Suprapubic skin (tissue), 4 donors: ENCODE measurements around the gene FMNL2. TPM values are rescaled to one million over a fixed set of nuclear protein-coding genes. Genes with fewer than 3 reads are reported as not detected.

Source experiments
- DNase-seq, 2 donors: peaks; one replicate each; pipeline ENCODE4 v3.0.0-alpha.2; 2019; ENCODE audit warnings: low spot score in 2 of 2
- H3K27ac ChIP-seq: fragments of 200-600 bp; sonication (generic); one replicate; pipeline ENCODE4 v1.5.1; 2019
- H3K27me3 ChIP-seq: fragments of 200-600 bp; sonication (generic); one replicate; pipeline ENCODE4 v1.5.1; 2019
- H3K36me3 ChIP-seq: fragments of 200-600 bp; sonication (generic); one replicate; pipeline ENCODE4 v1.5.1; 2019
- H3K4me1 ChIP-seq: fragments of 200-600 bp; sonication (generic); one replicate; pipeline ENCODE4 v1.5.1; 2019
- H3K4me3 ChIP-seq: fragments of 200-600 bp; sonication (generic); one replicate; pipeline ENCODE4 v1.5.1; 2019; ENCODE audit warnings: mild to moderate bottlenecking
- H3K9me3 ChIP-seq: fragments of 200-600 bp; sonication (generic); one replicate; pipeline ENCODE4 v1.5.1; 2019
- CTCF ChIP-seq, 2 donors: fragments of 200-600 bp in 1 of 2; fragments of 450-650 bp in 1 of 2; sonication (generic) in 1 of 2; IDR thresholded peaks; one replicate each; pipeline ENCODE4 v1.5.1; 2016 to 2019; ENCODE audit warnings: antibody characterized with exemption in 2 of 2, mild to moderate bottlenecking in 1 of 2, moderate library complexity in 1 of 2
- EP300 ChIP-seq: sonication (generic); formaldehyde crosslinking; IDR thresholded peaks from one replicate; pipeline ENCODE4 v1.6.1; 2017; ENCODE audit warnings: antibody characterized with exemption
- POLR2A ChIP-seq, 2 donors: fragments of 450-650 bp; IDR thresholded peaks; one replicate each; pipeline ENCODE4 v1.6.1; 2017; ENCODE audit warnings: antibody characterized with exemption in 2 of 2, mild to moderate bottlenecking in 2 of 2, moderate library complexity in 2 of 2
- POLR2AphosphoS5 ChIP-seq, 3 donors: sonication (generic); formaldehyde crosslinking; IDR thresholded peaks; one replicate each; pipeline ENCODE4 v1.6.1; 2017; ENCODE audit warnings: antibody characterized with exemption in 3 of 3
- WGBS: methylation state at CpG from one replicate; pipeline ENCODE4 v1.1.5; 2018; 5-methylcytosine and 5-hydroxymethylcytosine counted together
- total RNA-seq, 4 donors: library from RNA; depleted of rRNA; stranded (reverse); fragments of >200 nt; gene quantifications; one replicate each; pipeline ENCODE4 v1.1.0, GENCODE V29; 2016

FMNL2 gene
- total RNA-seq, 4 donors from 2014 or later = 15.4 to 18.1 (median 16.0) TPM

GRCh38 chr2:152454371-152454770, 119.4 kb downstream of the FMNL2 start:
- Histone ChIP-seq H3K4me1 (no peaks in the 10 kb centered on the region), H3K36me3 (no peaks in the 10 kb centered on the region), H3K27me3 (no peaks in the 10 kb centered on the region), H3K9me3 (no peaks in the 10 kb centered on the region), H3K27ac (no peak overlapping the region), H3K4me3 (no peak overlapping the region)
- WGBS = 83% methylated on average over 1 of the region's 1 CpG
- TF ChIP-seq POLR2AphosphoS5 (IDR thresholded peaks at IDR 0.05) = no peak
- no peak for TF ChIP-seq EP300
- TF ChIP-seq CTCF (IDR thresholded peaks at IDR 0.05) = no peak
- TF ChIP-seq POLR2A (IDR thresholded peaks at IDR 0.05) = no peak
- no peak for DNase-seq

GRCh38 chr2:152454960-152455359, 120.0 kb downstream of the FMNL2 start:
- H3K36me3 ChIP-seq = no peaks in the 10 kb centered on the region
- no peak overlapping the region for H3K27ac ChIP-seq
- H3K4me3 ChIP-seq = no peak overlapping the region
- no peaks in the 10 kb centered on the region for H3K27me3 ChIP-seq
- no peak for TF ChIP-seq EP300
- TF ChIP-seq CTCF (IDR thresholded peaks at IDR 0.05) = no peak
- no peak for TF ChIP-seq POLR2A (IDR thresholded peaks at IDR 0.05)
- TF ChIP-seq POLR2AphosphoS5 (IDR thresholded peaks at IDR 0.05) = no peak
- H3K4me1 ChIP-seq = no peaks in the 10 kb centered on the region
- DNase-seq = no peak
- no peaks in the 10 kb centered on the region for H3K9me3 ChIP-seq
- WGBS = 68% methylated on average over 1 of the region's 1 CpG

- no peak for DNase-seq
- H3K4me1 ChIP-seq = no peaks in the 10 kb centered on the region
- no peak overlapping the region for H3K4me3 ChIP-seq
- no peaks in the 10 kb centered on the region for H3K36me3 ChIP-seq
- H3K27me3 ChIP-seq = no peaks in the 10 kb centered on the region
- H3K9me3 ChIP-seq = no peaks in the 10 kb centered on the region
- H3K27ac ChIP-seq = no peak overlapping the region
- TF ChIP-seq CTCF (IDR thresholded peaks at IDR 0.05) = no peak
- TF ChIP-seq EP300 = no peak
- 100% methylated on average over 6 of the region's 6 CpGs for WGBS
Observed at GRCh38 chr2:152455738-152456137, 120.8 kb downstream of the FMNL2 start.

GRCh38 chr2:152456262-152456661, 121.3 kb downstream of the FMNL2 start:
- no peaks in the 10 kb centered on the region for H3K9me3 ChIP-seq
- no peak for DNase-seq
- H3K4me1 ChIP-seq = no peaks in the 10 kb centered on the region
- WGBS = 96% methylated on average over 3 of the region's 3 CpGs
- H3K4me3 ChIP-seq = no peak overlapping the region
- H3K36me3 ChIP-seq = no peaks in the 10 kb centered on the region
- TF ChIP-seq CTCF (IDR thresholded peaks at IDR 0.05) (no peak), POLR2AphosphoS5 (IDR thresholded peaks at IDR 0.05) (no peak), EP300 (no peak), POLR2A (IDR thresholded peaks at IDR 0.05) (no peak)
- H3K27ac ChIP-seq = no peak overlapping the region
- H3K27me3 ChIP-seq = no peaks in the 10 kb centered on the region

- DNase-seq = no peak
- H3K4me3 ChIP-seq = no peak overlapping the region
- TF ChIP-seq POLR2A (IDR thresholded peaks at IDR 0.05) = no peak
- TF ChIP-seq POLR2AphosphoS5 (IDR thresholded peaks at IDR 0.05) = no peak
- TF ChIP-seq CTCF (IDR thresholded peaks at IDR 0.05) = no peak
- no peak for TF ChIP-seq EP300
- H3K4me1 ChIP-seq = no peaks in the 10 kb centered on the region
- no peak overlapping the region for H3K27ac ChIP-seq
- no peaks in the 10 kb centered on the region for H3K9me3 ChIP-seq
- no peaks in the 10 kb centered on the region for H3K27me3 ChIP-seq
- H3K36me3 ChIP-seq = no peaks in the 10 kb centered on the region
- 77% methylated on average over 5 of the region's 5 CpGs for WGBS
Observed at GRCh38 chr2:152458441-152458940, 123.5 kb downstream of the FMNL2 start.
